Activated CD8-positive, alpha-beta memory T cell treated with anti-CD3 and anti-CD28 coated beads, Interleukin-2, amount 50 U/mL, for 48 hours (primary cell): ENCODE data around the gene MAN2C1.
"Not testable (repeated sequence)": the region's sequence is repeated elsewhere in the genome, so short reads cannot be mapped to it uniquely, and the experiment has no call there.

Experiments
- DNase-seq: peaks from one replicate; pipeline ENCODE4 v3.0.0-alpha.2; 2020

Gene MAN2C1

GRCh38 chr15:75360856-75361255 lies 7.6 kb downstream of the MAN2C1 start:
- DNase-seq = no peak

GRCh38 chr15:75360391-75360790 lies 8.0 kb downstream of the MAN2C1 start:
- DNase-seq = peak; percentile 49

- DNase-seq = no peak
Observed at GRCh38 chr15:75359537-75360250, 8.7 kb downstream of the MAN2C1 start.

- no peak for DNase-seq
Observed at GRCh38 chr15:75358771-75359536, 9.5 kb downstream of the MAN2C1 start.

GRCh38 chr15:75357976-75358673 lies 10.3 kb downstream of the MAN2C1 start:
- DNase-seq = no peak

GRCh38 chr15:75356517-75356916 lies 11.9 kb downstream of the MAN2C1 start:
- DNase-seq = no peak

- DNase-seq = no peak
Observed at GRCh38 chr15:75356006-75356405, 12.4 kb downstream of the MAN2C1 start.

- DNase-seq = no peak
Observed at GRCh38 chr15:75355369-75355768, 13.0 kb downstream of the MAN2C1 start.

GRCh38 chr15:75354454-75354853 lies 14.0 kb downstream of the MAN2C1 start:
- no peak for DNase-seq

- no peak for DNase-seq
Observed at GRCh38 chr15:75353604-75354003, 14.8 kb downstream of the MAN2C1 start.

GRCh38 chr15:75352186-75353080 lies 16.0 kb downstream of the MAN2C1 start:
- peak; percentile 48 for DNase-seq

GRCh38 chr15:75350601-75351361 lies 17.6 kb downstream of the MAN2C1 start:
- peak; percentile 57 for DNase-seq

GRCh38 chr15:75349851-75350588 lies 18.4 kb downstream of the MAN2C1 start:
- peak; percentile 87 for DNase-seq

- DNase-seq = not testable (repeated sequence)
Observed at GRCh38 chr15:75349351-75349669, 19.1 kb downstream of the MAN2C1 start.

- peak; percentile 62 for DNase-seq
Observed at GRCh38 chr15:75348562-75349350, 19.7 kb downstream of the MAN2C1 start.

GRCh38 chr15:75348034-75348561 lies 20.3 kb downstream of the MAN2C1 start:
- DNase-seq = peak; percentile 69

- peak; percentile 73 for DNase-seq
Observed at GRCh38 chr15:75347222-75348033, 21.0 kb downstream of the MAN2C1 start.

GRCh38 chr15:75346796-75347221 lies 21.6 kb downstream of the MAN2C1 start, which contains the start of gene NEIL1:
Gene NEIL1 (plus strand): TSS chr15:75347039. CDS start chr15:75348906, 1,867 bp downstream.
- DNase-seq = no peak

GRCh38 chr15:75343953-75344352 lies 24.5 kb downstream of the MAN2C1 start:
- DNase-seq = not testable (repeated sequence)
